GM12872 (cell line): ENCODE results near the gene F8.

Experiments used
- CTCF ChIP-seq: IDR thresholded peaks from 3 replicates; pipeline ENCODE4 v1.5.1; 2011; ENCODE audit warnings: low read depth, mild to moderate bottlenecking, low read length, moderate library complexity; ENCODE audit not compliant: insufficient read depth

Gene F8

GRCh38 chrX:154967603-154968002 is 54.9 kb downstream of the F8 start:
- TF ChIP-seq CTCF, result no peak

- no peak for TF ChIP-seq CTCF
Observed at GRCh38 chrX:154961947-154962346, 60.6 kb downstream of the F8 start.

GRCh38 chrX:154918060-154918483 is 104.5 kb downstream of the F8 start:
- TF ChIP-seq CTCF, result peak; percentile 62

GRCh38 chrX:154914052-154914451 is 108.5 kb downstream of the F8 start:
- no peak for TF ChIP-seq CTCF

- no peak for TF ChIP-seq CTCF
Observed at GRCh38 chrX:154908821-154909220, 113.7 kb downstream of the F8 start.

- no peak for TF ChIP-seq CTCF
Observed at GRCh38 chrX:154902408-154902807, 120.1 kb downstream of the F8 start.

GRCh38 chrX:154900323-154900722 is 122.2 kb downstream of the F8 start:
- TF ChIP-seq CTCF, result no peak

- no peak for TF ChIP-seq CTCF
Observed at GRCh38 chrX:154892296-154892695, 130.2 kb downstream of the F8 start.
